ENCODE data around the gene PCGF1.

PCGF1 gene

GRCh38 chr2:74496997-74497776 is 10.3 kb downstream of the PCGF1 start:
- Histone ChIP-seq H3K4me3 (replicated peaks; ENCODE audit: insufficient read depth, low read length) (no peak overlapping the region), H3K27me3 (ENCODE audit: insufficient read depth, poor library complexity, severe bottlenecking) (peaks cover 45% of the 10 kb centered on the region), H3K27ac (replicated peaks) (no peak overlapping the region)
- no peak for TF ChIP-seq POLR2AphosphoS5 (IDR thresholded peaks at IDR 0.05; ENCODE audit: low read depth)
- TF ChIP-seq, protein P1, sequence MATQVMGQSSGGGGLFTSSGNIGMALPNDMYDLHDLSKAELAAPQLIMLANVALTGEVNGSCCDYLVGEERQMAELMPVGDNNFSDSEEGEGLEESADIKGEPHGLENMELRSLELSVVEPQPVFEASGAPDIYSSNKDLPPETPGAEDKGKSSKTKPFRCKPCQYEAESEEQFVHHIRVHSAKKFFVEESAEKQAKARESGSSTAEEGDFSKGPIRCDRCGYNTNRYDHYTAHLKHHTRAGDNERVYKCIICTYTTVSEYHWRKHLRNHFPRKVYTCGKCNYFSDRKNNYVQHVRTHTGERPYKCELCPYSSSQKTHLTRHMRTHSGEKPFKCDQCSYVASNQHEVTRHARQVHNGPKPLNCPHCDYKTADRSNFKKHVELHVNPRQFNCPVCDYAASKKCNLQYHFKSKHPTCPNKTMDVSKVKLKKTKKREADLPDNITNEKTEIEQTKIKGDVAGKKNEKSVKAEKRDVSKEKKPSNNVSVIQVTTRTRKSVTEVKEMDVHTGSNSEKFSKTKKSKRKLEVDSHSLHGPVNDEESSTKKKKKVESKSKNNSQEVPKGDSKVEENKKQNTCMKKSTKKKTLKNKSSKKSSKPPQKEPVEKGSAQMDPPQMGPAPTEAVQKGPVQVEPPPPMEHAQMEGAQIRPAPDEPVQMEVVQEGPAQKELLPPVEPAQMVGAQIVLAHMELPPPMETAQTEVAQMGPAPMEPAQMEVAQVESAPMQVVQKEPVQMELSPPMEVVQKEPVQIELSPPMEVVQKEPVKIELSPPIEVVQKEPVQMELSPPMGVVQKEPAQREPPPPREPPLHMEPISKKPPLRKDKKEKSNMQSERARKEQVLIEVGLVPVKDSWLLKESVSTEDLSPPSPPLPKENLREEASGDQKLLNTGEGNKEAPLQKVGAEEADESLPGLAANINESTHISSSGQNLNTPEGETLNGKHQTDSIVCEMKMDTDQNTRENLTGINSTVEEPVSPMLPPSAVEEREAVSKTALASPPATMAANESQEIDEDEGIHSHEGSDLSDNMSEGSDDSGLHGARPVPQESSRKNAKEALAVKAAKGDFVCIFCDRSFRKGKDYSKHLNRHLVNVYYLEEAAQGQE (IDR thresholded peaks at IDR 0.05; ENCODE audit: insufficient replicate concordance, low read depth): no peak
- TF ChIP-seq GABPA (IDR thresholded peaks at IDR 0.05; ENCODE audit: low read depth): no peak
- TF ChIP-seq SPI1 (IDR thresholded peaks at IDR 0.05; ENCODE audit: borderline replicate concordance, low read depth): no peak
- no peak for DNase-seq (ENCODE audit: low read depth in 1 of 2, low spot score in 1 of 2)

DNA sequence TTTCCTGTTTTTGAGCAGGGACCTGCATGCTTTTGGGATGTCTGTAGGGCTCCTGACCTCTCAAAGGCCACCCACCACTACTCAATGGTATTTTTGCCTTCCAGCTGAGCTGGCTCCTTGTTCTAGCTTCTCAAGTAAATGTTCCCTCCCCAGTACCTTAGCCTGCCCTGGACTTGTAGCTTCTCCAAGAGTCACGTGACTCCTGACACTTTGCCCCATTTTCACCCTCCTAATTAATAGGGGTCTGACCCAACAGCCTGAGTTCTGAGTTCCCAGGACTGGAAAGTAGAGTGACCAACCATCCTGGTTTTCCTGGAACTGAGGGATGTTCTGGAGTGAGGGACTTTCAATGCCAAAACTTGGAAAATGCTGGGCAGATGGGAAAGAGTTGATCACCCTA is 12.1 kb downstream of the PCGF1 start:
- H3K27me3 ChIP-seq (ENCODE audit: insufficient read depth, poor library complexity, severe bottlenecking): peaks cover 30% of the 10 kb centered on the region
- no peak for DNase-seq (ENCODE audit: low read depth in 1 of 2, low spot score in 1 of 2)
- H3K27ac ChIP-seq (replicated peaks): no peak overlapping the region
- no peak overlapping the region for H3K4me3 ChIP-seq (replicated peaks; ENCODE audit: insufficient read depth, low read length)
- TF ChIP-seq SPI1 (IDR thresholded peaks at IDR 0.05; ENCODE audit: borderline replicate concordance, low read depth) (no peak), GABPA (IDR thresholded peaks at IDR 0.05; ENCODE audit: low read depth) (no peak), POLR2AphosphoS5 (IDR thresholded peaks at IDR 0.05; ENCODE audit: low read depth) (no peak), CTCF (IDR thresholded peaks at IDR 0.05; ENCODE audit: insufficient read depth, low read length) (no peak)
- TF ChIP-seq, protein P1 (IDR thresholded peaks at IDR 0.05; ENCODE audit: insufficient replicate concordance, low read depth): no peak

DNA sequence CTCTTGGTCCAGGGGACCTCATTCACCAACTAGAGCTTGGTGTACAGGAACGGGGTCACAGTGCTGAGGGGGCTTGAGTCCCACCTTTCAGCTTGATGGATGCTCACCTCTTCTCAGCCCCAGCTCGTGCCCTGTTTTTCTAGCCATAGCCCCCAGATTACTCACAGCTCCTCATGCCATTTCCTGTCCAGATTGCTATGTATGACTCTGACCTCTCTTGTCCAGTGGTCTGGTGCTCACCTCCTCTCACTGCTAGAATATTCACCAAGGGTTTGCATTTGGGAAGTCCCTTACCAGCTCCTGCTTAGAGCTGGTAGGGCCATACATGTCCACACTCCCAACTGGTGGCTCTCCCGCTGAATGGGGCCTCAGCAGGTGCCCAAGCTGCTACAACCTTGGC is 13.9 kb downstream of the PCGF1 start:
- no peak for TF ChIP-seq POLR2AphosphoS5 (IDR thresholded peaks at IDR 0.05; ENCODE audit: low read depth)
- TF ChIP-seq CTCF (IDR thresholded peaks at IDR 0.05; ENCODE audit: insufficient read depth, low read length): no peak
- H3K27ac ChIP-seq (replicated peaks): no peak overlapping the region
- no peak for DNase-seq (ENCODE audit: low read depth in 1 of 2, low spot score in 1 of 2)
- no peak overlapping the region for H3K4me3 ChIP-seq (replicated peaks; ENCODE audit: insufficient read depth, low read length)
- peaks cover 12% of the 10 kb centered on the region for H3K27me3 ChIP-seq (ENCODE audit: insufficient read depth, poor library complexity, severe bottlenecking)

GRCh38 chr2:74491648-74492544 is 15.6 kb downstream of the PCGF1 start:
- H3K4me3 ChIP-seq (replicated peaks; ENCODE audit: insufficient read depth, low read length): no peak overlapping the region
- DNase-seq (ENCODE audit: low read depth in 1 of 2, low spot score in 1 of 2): no peak
- H3K27ac ChIP-seq (replicated peaks): no peak overlapping the region
- H3K27me3 ChIP-seq (ENCODE audit: insufficient read depth, poor library complexity, severe bottlenecking): no peaks in the 10 kb centered on the region
- TF ChIP-seq SPI1 (IDR thresholded peaks at IDR 0.05; ENCODE audit: borderline replicate concordance, low read depth): no peak
- TF ChIP-seq, protein P1 (IDR thresholded peaks at IDR 0.05; ENCODE audit: insufficient replicate concordance, low read depth): no peak
- TF ChIP-seq POLR2AphosphoS5 (IDR thresholded peaks at IDR 0.05; ENCODE audit: low read depth): no peak
- no peak for TF ChIP-seq GABPA (IDR thresholded peaks at IDR 0.05; ENCODE audit: low read depth)
- TF ChIP-seq CTCF (IDR thresholded peaks at IDR 0.05; ENCODE audit: insufficient read depth, low read length): no peak

All from HL-60 (cell line).